Left colon (tissue), 2 donors: ENCODE data around the gene SIPA1. TPM values are rescaled to one million over a fixed set of nuclear protein-coding genes. Genes with fewer than 3 reads are reported as not detected.
"Not testable (repeated sequence)": the region's sequence is repeated elsewhere in the genome, so short reads cannot be mapped to it uniquely, and the experiment has no call there.

Experiments used
- ATAC-seq: fragments of 200-7000 bp; cut with Tn5 transposase; one replicate; pipeline ENCODE4 v1.9.1; 2020; ENCODE audit warnings: mild to moderate bottlenecking, moderate library complexity
- DNase-seq, 2 donors: peaks; one replicate each; pipeline ENCODE4 v3.0.0-alpha.2; 2020
- intact Hi-C, 2 donors: fragments of 100-400 bp; cut with DNase I in 1 of 2; cut with micrococcal nuclease in 1 of 2; formaldehyde crosslinking; loops; one replicate each; pipeline versions ENCODE4 v1.11.2 to v1.14.0; 2022; cut with DNase I, micrococcal nuclease
- total RNA-seq, 2 donors: library from RNA; stranded (reverse); fragmentation: NEBNext Ultra II Directional; extraction: Animal tissue kit (Norgen Biotek cat#: 25700); gene quantifications; one replicate each; pipeline ENCODE4 v1.2.1, GENCODE V29; 2021
- donor health status: DM: no; HTN: no; CAD: no.
- donor health status: DM: yes; HTN: yes; CAD: no.

SIPA1 gene
- total RNA-seq, 2 donors from 2014 or later = 25.5 to 34.3 TPM

DNA sequence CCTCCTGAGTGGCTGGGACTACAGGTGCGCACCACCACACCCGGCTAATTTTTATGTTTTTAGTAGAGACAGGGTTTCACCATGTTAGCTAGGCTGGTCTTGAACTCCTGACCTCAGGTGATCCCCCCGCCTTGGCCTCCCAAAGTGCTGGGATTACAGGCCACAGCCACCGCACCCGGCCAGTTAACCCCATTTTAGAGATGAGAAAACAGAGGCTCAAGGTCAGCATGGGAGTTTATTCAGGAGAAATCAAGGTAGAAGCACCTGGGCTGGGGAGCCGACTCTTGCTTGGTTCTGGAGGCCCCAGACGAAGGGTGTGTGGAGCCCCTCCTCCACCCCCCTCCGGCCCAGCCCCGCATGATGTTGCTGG lies 1.3 kb downstream of the SIPA1 start:
- ATAC-seq, intact Hi-C loops, DNase-seq: not testable (repeated sequence)

DNA sequence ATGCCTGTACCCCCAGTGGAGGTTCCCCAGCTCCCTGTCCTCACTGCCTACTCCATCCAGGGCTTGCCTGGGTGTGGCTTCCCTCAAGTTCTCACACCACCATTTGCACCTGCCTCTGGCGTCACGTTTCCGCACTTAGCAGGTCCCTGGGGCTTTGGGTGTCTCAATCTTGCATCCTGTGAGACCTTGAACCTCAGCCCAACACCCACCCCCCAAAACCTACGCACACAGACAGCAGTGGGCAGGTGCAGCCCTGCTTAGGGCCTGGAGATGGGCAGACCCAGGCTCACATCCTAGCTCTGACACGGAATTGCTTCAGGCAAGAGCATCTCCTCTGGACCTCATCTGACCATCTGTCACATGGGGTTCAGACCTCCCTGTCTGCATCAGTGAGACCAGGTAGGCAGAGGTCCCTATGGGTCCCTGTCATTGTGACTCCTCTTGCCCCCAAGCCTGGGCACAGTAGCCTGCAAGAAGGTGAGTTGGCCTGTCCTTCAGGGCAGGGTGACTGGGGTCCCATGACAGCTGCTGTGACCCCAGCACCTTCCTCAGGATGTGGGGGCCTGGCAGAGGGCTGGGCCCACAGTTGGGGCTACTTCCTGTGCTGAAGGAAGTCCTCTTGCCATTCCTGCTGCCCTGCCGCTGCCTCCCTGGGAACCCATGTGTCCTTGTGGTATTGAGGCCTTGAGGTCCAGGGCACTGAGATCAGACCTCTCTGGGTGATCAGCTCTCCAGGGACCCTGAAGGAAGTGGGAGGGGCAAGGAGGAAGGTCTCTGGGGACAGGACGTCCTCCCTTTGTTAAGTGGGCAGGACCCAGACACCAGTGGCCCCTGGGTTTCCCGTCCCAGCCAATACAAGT lies 2.0 kb downstream of the SIPA1 start:
- ATAC-seq (no peak), DNase-seq (peak in 1 of 2 donors; percentile 57)
- intact Hi-C loops = no loop called here

DNA sequence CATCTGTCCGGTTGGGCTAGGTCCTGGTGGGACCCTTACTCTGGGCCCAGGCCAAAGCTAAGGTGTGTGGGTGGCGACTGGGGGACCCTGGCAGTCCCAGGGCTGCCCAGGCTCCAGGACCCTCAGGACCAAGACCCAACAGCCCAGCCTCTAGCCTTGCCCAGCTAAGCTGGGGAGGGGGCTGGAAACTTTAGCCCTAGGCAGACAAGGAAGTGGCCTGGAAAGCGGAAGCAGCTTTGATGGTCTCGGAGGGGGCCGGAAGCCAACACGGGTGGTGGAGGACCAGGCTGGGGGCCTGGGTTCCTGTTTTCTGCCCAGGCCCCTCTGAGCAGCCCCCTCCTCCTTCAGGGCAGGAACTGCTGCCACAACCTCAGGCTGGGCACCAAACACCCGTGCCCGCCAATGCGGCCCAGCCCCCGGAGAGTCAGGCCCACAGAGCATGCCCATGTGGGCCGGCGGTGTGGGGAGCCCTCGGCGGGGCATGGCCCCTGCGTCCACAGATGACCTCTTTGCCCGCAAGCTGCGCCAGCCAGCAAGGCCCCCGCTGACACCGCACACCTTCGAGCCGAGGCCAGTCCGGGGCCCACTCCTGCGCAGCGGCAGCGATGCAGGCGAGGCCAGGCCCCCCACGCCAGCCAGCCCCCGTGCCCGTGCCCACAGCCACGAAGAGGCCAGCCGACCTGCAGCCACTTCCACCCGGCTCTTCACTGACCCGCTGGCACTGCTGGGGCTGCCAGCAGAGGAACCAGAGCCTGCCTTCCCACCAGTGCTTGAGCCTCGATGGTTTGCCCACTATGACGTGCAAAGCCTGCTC lies 2.8 kb downstream of the SIPA1 start:
- ATAC-seq (no peak), DNase-seq (peak; percentile 64 to 66)
- intact Hi-C loops = no loop called here

DNA sequence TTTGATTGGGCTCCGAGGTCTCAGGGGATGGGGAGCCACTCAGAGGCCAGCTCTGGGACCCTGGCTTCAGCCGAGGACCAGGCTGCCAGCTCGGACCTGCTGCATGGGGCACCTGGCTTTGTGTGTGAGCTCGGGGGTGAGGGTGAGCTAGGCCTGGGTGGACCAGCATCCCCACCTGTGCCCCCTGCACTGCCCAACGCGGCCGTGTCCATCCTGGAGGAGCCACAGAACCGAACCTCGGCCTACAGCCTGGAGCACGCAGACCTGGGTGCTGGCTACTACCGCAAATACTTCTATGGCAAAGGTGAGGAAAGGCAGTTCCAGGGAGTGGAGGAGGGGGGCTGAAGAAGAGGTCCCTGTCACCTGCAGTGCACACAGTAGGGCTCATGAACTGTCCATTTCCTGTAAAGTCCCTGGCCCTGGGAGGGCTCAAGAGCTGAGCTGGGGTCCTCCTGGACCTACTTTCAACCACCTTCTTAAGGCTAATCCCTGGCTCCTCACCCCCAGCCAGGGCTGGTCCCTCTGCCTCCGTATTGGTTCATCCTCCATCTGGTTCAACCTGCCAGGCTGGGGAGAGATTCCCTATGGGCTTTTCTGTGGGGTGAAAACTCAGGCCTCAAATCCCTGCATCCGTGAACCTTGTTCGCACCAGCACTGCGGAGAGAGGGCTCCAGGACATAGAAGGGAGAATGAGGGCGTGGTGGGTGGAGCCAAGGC lies 3.6 kb downstream of the SIPA1 start:
- intact Hi-C loops = no loop called here
- ATAC-seq = no peak
- no peak for DNase-seq

DNA sequence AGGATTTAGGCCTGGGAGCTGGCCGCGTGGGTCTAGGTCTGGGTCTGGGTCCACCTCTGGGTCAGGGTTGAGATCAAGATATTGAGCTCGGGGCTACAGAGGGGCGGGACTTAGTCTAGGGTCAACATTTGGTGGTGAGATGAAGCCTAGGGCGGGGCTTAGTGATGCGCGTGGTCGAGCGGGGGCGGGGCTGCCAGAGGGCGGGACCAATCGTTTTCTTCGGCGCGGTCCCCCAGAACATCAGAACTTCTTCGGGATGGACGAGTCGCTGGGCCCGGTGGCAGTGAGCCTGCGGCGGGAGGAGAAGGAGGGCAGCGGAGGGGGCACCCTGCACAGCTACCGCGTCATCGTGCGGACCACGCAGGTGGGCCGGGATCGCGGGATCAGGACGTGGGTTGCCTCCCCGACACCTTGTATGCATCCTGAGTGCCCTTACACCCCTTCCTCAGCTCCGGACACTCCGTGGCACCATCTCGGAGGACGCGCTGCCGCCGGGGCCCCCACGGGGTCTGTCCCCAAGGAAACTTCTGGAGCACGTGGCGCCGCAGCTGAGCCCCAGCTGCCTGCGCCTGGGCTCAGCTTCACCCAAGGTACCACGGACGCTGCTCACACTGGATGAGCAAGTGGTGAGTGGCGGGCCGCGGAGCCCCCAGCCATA lies 4.2 kb downstream of the SIPA1 start:
- intact Hi-C loops = no loop called here
- no peak for ATAC-seq
- no peak for DNase-seq

DNA sequence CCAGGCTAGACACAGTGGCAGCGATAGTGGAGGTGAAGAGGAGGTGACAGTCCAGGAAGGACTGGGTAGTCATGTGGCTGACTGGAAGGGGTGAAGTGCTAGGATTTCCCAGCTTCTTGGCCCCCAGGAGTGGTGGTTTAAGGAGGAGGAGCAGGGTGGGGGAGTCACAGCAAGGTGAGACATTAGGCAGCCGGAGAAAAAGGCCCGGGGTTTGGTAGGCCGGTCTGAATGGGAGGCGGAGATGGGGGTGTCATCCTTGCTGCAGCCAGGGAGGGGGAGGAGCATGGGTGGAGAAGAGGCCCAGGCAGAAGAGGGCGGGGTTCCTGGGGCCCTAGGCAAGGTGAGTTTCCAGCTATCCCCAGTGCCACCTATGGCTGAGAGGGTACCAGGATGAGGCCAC lies 6.1 kb downstream of the SIPA1 start:
- intact Hi-C loops = no loop called here
- DNase-seq = peak in 1 of 2 donors; percentile 42

DNA sequence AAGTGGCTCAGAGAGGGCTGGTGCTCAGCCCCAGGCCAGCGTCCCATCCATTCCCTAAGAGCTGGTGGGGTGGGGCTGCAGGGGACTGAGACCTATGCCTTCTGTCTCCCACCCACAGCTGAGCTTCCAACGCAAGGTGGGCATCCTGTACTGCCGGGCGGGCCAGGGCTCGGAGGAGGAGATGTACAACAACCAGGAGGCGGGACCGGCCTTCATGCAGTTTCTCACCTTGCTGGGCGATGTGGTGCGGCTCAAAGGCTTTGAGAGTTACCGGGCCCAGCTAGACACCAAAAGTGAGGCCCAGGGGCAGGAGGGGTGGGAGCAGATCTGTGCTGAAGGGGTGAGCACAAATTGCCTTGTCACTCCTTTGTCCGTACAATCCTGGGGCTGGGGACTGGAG lies 6.9 kb downstream of the SIPA1 start:
- DNase-seq (no peak), ATAC-seq (no peak)
- intact Hi-C loops = no loop called here

More for the DNA sequence above, 6.1 kb downstream of the SIPA1 start:
- peak; percentile 38 for ATAC-seq

DNA sequence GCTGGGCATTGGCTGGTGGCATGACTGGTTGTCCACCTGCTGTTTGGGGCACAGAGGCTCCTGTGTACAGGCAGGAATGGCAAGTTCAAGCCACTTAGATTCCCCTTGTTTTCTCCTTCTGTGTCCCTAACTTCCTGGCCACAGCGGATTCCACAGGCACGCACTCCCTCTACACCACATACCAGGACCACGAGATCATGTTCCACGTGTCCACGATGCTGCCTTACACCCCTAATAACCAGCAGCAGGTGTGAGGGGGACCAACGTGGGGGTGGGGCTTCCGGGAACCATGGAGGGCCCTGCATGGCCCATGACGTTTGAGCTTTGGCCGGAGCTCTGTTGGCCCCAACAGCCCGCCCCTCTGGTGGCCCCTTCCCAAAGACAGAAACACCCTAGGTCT lies 7.8 kb downstream of the SIPA1 start:
- intact Hi-C loops = no loop called here
- ATAC-seq (no peak), DNase-seq (no peak)

DNA sequence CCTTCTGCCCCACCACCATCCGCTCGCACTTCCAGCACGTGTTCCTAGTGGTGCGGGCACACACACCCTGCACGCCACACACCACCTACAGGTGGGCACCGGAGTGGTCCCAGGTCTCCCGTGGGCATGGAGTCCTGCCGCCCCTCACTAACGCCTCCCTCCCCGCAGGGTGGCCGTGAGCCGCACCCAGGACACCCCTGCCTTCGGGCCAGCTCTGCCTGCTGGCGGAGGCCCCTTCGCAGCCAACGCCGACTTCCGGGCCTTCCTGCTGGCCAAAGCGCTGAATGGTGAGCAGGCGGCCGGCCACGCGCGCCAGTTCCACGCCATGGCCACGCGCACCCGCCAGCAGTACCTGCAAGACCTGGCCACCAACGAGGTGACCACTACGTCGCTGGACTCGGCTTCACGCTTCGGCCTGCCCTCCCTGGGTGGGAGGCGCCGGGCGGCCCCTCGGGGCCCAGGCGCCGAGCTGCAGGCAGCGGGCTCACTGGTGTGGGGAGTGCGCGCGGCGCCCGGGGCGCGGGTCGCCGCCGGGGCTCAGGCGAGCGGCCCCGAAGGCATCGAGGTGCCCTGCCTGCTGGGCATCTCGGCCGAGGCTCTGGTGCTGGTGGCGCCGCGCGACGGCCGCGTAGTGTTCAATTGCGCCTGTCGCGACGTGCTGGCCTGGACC lies 8.5 kb downstream of the SIPA1 start:
- ATAC-seq = no peak
- intact Hi-C loops = no loop called here
- DNase-seq = no peak

DNA sequence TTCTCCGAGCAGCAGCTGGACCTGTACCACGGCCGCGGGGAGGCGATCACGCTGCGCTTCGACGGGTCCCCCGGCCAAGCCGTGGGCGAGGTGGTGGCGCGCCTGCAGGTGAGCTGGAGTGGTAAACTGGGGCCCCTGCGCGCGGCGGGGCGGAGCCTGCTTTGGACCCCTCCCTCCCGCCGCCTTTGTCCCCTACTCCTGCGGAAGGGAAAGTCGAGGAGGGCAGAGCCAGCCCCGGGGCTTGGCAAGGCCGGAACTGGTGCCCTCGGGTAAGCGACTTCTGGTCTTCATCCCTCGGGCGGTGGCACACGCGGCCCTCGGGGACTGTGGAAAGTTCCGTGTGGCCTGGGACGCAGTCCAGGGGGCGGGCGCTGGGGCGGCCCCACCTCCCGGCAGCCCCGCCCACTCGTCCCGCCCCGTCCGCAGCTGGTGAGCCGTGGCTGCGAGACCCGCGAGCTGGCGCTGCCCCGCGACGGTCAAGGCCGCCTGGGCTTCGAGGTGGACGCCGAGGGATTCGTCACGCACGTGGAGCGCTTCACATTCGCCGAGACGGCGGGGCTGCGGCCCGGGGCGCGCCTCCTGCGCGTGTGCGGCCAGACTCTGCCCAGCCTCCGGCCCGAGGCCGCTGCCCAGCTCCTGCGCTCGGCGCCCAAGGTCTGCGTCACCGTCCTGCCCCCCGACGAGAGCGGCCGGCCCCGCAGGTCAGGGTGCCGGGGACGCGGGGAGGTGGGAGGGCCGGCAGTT lies 9.2 kb downstream of the SIPA1 start:
- peak in 1 of 2 donors; percentile 73 for DNase-seq
- peak; percentile 79 for ATAC-seq
- intact Hi-C loops = no loop called here

DNA sequence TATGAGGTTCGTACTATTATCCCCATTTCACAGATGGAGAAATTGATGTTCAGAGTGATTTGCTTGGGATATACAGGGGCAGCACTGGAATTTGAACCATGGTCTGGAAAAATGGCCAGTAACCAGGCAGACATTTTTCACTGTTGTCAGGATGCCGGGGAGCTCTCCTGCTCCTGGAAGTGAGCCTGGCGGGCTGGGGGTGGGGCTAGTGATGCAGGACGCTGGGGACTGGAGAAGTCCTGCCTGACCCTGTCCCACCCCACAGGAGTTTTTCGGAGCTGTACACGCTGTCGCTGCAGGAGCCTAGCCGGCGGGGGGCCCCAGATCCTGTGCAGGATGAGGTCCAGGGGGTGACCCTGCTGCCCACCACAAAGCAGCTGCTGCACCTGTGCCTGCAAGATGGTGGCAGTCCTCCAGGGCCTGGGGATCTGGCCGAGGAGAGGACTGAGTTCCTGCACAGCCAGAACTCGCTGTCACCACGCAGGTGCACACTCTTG lies 11.1 kb downstream of the SIPA1 start:
- ATAC-seq (no peak), DNase-seq (no peak)
- intact Hi-C loops = no loop called here

DNA sequence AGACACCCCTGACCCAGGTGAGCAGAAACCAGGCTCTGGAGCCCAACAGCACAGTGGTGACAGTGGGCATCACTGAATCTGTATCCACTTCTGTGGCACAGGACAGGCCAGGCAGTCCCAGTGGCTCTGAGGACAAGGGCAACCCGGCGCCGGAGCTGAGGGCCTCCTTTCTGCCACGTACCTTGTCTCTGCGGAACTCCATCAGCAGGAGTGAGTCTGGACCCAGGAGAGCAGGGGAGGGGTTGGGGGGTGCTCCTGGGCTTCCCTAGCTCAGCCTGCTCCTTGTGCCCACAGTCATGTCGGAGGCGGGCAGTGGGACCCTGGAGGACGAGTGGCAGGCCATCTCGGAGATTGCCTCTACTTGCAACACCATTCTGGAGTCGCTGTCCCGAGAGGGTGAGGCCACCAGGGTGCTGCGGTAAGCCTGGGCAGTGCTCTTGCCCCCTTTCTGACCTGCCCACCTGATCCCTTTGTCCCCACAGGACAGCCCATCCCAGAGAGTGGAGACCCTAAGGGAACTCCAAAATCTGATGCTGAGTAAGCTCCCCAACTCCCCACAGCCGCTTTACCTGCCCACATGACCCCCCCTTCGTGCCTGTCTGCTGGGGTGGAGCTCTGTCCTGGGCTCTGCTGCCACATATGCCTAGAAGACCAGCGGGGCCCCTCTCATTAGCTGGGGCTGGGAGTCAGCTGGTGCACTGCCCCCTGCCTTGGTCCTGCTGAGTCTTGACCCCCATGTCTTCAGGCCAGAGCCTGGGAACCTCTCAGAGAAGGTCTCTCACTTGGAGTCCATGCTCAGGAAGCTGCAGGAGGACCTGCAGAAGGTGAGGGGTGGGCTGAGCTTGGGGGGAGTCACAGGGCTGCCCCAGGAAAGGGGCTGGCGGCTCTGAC lies 12.0 kb downstream of the SIPA1 start:
- intact Hi-C loops = no loop called here
- no peak for ATAC-seq
- DNase-seq = no peak

DNA sequence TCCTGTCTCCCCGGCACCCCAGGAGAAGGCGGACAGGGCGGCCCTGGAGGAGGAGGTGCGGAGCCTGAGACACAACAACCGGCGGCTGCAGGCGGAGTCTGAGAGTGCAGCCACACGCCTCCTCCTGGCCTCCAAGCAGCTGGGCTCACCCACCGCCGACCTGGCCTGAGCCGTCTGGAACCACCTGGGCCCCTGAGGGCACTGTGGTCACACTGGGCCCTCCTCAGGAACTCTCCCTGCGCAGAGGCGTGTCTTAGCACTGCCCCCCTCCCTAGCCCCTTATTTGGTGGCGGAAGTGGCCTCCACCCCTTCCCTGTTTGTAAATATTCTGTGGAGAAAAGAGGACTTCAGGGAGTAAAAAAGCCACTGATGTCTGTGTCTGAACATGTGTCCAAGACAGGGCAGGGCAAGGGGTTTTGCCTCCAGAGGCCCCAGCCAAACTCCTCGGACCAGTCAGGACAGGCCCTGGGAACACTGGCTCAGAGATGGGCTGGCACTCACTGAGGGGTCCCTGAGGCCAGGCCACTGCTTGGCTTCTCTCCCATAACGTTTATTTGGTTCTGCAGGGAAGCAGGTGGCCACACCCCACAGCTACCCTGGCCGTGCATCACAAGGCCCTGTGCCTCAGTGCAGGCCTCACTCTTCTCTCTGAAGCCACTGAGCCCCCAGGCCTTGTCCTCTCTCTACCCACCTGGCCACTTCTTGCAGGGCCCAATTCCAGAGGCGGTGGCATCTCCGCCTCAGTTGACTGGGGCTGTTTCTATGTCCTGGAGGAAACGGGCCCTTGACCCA lies 12.8 kb downstream of the SIPA1 start:
- ATAC-seq = no peak
- peak in 1 of 2 donors; percentile 37 for DNase-seq
- intact Hi-C loops = no loop called here

DNA sequence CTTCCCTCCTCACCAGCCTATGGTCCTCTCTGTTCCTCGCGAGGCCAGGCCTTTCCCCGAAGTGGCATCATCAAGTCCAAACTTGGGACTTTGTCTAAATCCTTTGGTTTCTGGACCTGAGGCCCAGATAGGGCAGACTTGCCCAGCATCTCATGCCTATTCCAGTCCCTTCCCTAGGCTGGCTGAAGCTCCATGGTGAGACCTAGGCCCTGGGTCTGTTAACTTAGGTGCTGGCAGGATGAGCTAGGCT lies 13.4 kb downstream of the SIPA1 start:
- ATAC-seq (no peak), DNase-seq (no peak)
- intact Hi-C loops = no loop called here

DNA sequence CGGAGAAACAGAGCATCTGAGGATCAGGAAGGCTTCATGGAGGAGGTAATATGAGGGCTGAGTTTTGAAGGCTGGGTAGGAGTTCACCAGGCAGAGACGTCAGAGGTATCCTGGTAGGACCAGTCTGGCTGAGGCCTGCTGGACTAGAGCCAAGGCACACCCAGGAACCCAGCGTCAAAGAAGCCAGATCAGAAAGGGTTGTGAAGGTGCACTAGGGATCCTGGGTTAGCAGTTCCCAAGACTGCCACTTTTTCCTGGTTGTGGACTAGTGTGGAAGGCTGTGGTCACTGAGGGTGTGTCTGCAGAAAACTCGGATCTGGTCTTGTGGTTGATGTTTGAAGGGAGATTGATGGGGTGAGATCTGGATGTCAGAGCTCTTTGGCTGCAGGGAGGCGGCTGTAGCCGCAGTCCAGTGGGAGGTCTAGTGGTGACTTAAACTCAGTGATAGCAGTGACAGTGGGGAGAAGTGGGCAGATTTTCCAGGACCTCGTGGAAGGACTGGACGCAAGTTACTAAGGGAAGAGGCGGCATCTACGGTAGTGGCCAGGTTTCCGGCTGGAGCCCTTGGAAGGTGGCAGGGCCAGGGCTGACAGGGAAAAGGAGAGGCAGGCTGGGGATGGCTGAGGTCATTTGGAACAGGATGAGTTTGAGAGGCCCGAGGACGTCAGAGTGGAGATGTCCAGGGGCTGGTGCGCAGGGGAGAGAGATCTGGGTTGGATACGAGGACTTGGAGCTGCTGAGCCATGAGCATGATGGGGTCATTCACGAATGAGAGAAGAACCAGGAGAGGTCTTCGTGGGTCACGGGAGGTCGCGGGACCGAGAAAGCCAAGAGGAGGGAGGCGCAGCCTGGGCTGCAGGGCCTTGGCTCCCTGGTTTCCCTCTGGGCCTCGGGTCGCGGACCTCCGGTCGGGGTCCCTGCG lies 13.9 kb downstream of the SIPA1 start:
- intact Hi-C loops = no loop called here
- ATAC-seq (peak; percentile 40), DNase-seq (peak; percentile 83 to 84)
